ENCODE results near the gene REELD1. TPM values are rescaled to one million over a fixed set of nuclear protein-coding genes. Genes with fewer than 3 reads are reported as not detected.
A peak's percentile ranks its signal among the peaks of the same experiment; 100 is the strongest.

REELD1 gene
- total and polyA plus RNA-seq, 9 of the 15 experiments (the other 6 are each of a cell fraction or from before 2014, with no cell fraction given) = not detected

- in situ Hi-C loops (cut with MboI) = no loop called here
- H4K20me1 ChIP-seq (replicated peaks; ENCODE audit: control insufficient read depth, insufficient read depth, low read length) = no peaks in the 10 kb centered on the region
- no peaks in the 10 kb centered on the region for H3K27me3 ChIP-seq (ENCODE audit: control insufficient read depth in 2 of 2, insufficient read depth in 2 of 2, low read length in 2 of 2)
- DNase-seq (ENCODE audit: extremely low read depth in 1 of 4, low spot score in 3 of 4) (peak in 2 of 4 experiments; percentile 14 to 16), FAIRE-seq (peak; percentile 46), ATAC-seq (peak; percentile 77)
- WGBS (ENCODE audit: insufficient coverage, low coverage, missing lambda C conversion rate) = 73% methylated on average over 9 of the region's 9 CpGs
- H3K27ac ChIP-seq (ENCODE audit: extremely low read depth, low read depth, low read length) = no peak overlapping the region
- POLR2A ChIA-PET = no interaction called here
- H3K4me2 ChIP-seq (ENCODE audit: insufficient read depth, low read length) = no peak overlapping the region
- CTCF ChIA-PET (ENCODE audit: low intra/inter-chr PET ratio) = no interaction called here
- H2AFZ ChIP-seq (ENCODE audit: low read depth, low read length) = no peak overlapping the region
- peaks cover 40% of the 10 kb centered on the region for H3K36me3 ChIP-seq (ENCODE audit: control insufficient read depth, insufficient read depth, low read length)
- no peaks in the 10 kb centered on the region for H3K9me3 ChIP-seq (replicated peaks; ENCODE audit: control insufficient read depth, insufficient read depth, low read depth, low read length)
- H3K9ac ChIP-seq (ENCODE audit: insufficient read depth in 1 of 2, low read depth in 2 of 2, low read length in 2 of 2) = no peak overlapping the region
- BruUV-seq (replicated peaks) = no TSS peak
- no peaks in the 10 kb centered on the region for H3K4me1 ChIP-seq (replicated peaks in 1 of 2; ENCODE audit: control insufficient read depth in 2 of 2, insufficient read depth in 2 of 2, low read length in 2 of 2)
- intact Hi-C loops (cut with micrococcal nuclease) = no loop called here
- H3K9me1 ChIP-seq (ENCODE audit: control insufficient read depth, insufficient read depth, low read length) = no peaks in the 10 kb centered on the region
- no peak overlapping the region for H3K4me3 ChIP-seq
- no peaks in the 10 kb centered on the region for H3K79me2 ChIP-seq (ENCODE audit: control insufficient read depth, insufficient read depth, low read length)
- TF ChIP-seq ELK1 (CRISPR knock-in tag; IDR thresholded peaks at IDR 0.05) (no peak), RNF219 (CRISPR knock-in tag; IDR thresholded peaks at IDR 0.05) (no peak), XRCC3 (IDR thresholded peaks at IDR 0.05) (no peak), RBBP5 (IDR thresholded peaks at IDR 0.05; ENCODE audit: borderline replicate concordance, insufficient read depth, low read length, poor library complexity, severe bottlenecking) (no peak), ZC3H8 (IDR thresholded peaks at IDR 0.05) (no peak), CTCF (IDR thresholded peaks at IDR 0.05 in 2 of 3, conservative IDR thresholded peaks at IDR 0.05 in 1 of 3; ENCODE audit: insufficient read depth in 2 of 3, low read depth in 1 of 3, low read length in 3 of 3) (peak in 1 of 3 experiments; percentile 19; a peak in 1 of 6 replicates), ZNF766 (CRISPR knock-in tag; conservative IDR thresholded peaks at IDR 0.05) (no peak)
Measured at GRCh38 chr4:146191766-146192458, 22.4 kb upstream of the REELD1 start.

Measured in K562 (cell line).